GM12878 (cell line): Measurements from ENCODE around the gene EFNA4. TPM values are rescaled to one million over a fixed set of nuclear protein-coding genes. Genes with fewer than 3 reads are reported as not detected.

Experiments
- ATAC-seq: fragments of 200-7000 bp; cut with Tn5 transposase; 3 replicates; pipeline ENCODE4 v1.9.1; 2020; ENCODE audit warnings: mild to moderate bottlenecking, moderate library complexity
- BruUV-seq: library from RNA; stranded (reverse); fragments of 400-500 nt; replicated peaks from 2 replicates; lab custom pipeline; 2021; lab: Mats Ljungman, UMichigan
- CTCF ChIA-PET: fragments of 300-600 bp; sonication (Branson Sonifier 250); formaldehyde crosslinking; extraction: SDS; loops from one replicate; lab custom pipeline; 2021; ENCODE audit warnings: inconsistent platforms; lab: Yijun Ruan, JAX
- POLR2A ChIA-PET: fragments of 350-600 bp; formaldehyde crosslinking; extraction: SDS; loops from one replicate; lab custom pipeline; 2021; ENCODE audit warnings: inconsistent platforms; lab: Charles Lee
- RAD21 ChIA-PET: fragments of 300-600 bp; sonication (Branson Sonifier 250); formaldehyde crosslinking; loops from one replicate; lab custom pipeline; 2023; ENCODE audit warnings: antibody characterized with exemption; ENCODE audit not compliant: unreplicated experiment; lab: Charles Lee
- SMC1A ChIA-PET: fragments of 300-600 bp; sonication (Branson Sonifier 250); formaldehyde crosslinking; loops from one replicate; lab custom pipeline; 2023; ENCODE audit not compliant: unreplicated experiment, uncharacterized antibody; lab: Charles Lee
- DNase-seq: peaks from one replicate; pipeline ENCODE4 v3.0.0-alpha.2; 2011; ENCODE audit warnings: low read depth, low spot score
- FAIRE-seq: peaks from 3 replicates; lab custom pipeline; 2011; peaks lifted over from hg19 to GRCh38; lab: Jason Lieb, UNC
- H2AFZ ChIP-seq: 2 replicates; pipeline ENCODE4 v1.6.0; 2011; ENCODE audit warnings: low read depth, low read length, control low read depth; ENCODE audit not compliant: control insufficient read depth
- H3K27ac ChIP-seq: 2 replicates; pipeline ENCODE4 v1.5.1; 2011; ENCODE audit warnings: control low read depth; ENCODE audit not compliant: control insufficient read depth, insufficient read depth
- H3K27me3 ChIP-seq, 2 experiments: replicated peaks in 1 of 2; 2 replicates each; pipeline versions ENCODE4 v1.6.0 to v1.6.1; 2011; ENCODE audit warnings: low read length in 1 of 2; ENCODE audit not compliant: control insufficient read depth in 2 of 2, insufficient read depth in 2 of 2
- H3K36me3 ChIP-seq, 2 experiments: 2 replicates each; pipeline ENCODE4 v1.5.1; 2011; ENCODE audit warnings: low read length in 1 of 2; ENCODE audit not compliant: control insufficient read depth in 2 of 2, insufficient read depth in 2 of 2
- H3K4me1 ChIP-seq: 2 replicates; pipeline ENCODE4 v1.6.1; 2011; ENCODE audit warnings: mild to moderate bottlenecking, low read length, moderate library complexity, mixed read lengths; ENCODE audit not compliant: control insufficient read depth, insufficient read depth
- H3K4me2 ChIP-seq: 2 replicates; pipeline ENCODE4 v1.6.0; 2011; ENCODE audit warnings: control low read depth; ENCODE audit not compliant: control insufficient read depth, insufficient read depth
- H3K4me3 ChIP-seq: fragments of 200-600 bp; sonication (generic); 2 replicates; pipeline ENCODE4 v1.5.1; 2016
- H3K79me2 ChIP-seq: 2 replicates; pipeline ENCODE4 v1.6.0; 2011; ENCODE audit warnings: low read length; ENCODE audit not compliant: control insufficient read depth, insufficient read depth
- H3K9ac ChIP-seq: 2 replicates; pipeline ENCODE4 v1.8.0; 2011; ENCODE audit warnings: low read length, control low read depth, mixed read lengths; ENCODE audit not compliant: control insufficient read depth, insufficient read depth
- H3K9me3 ChIP-seq: replicated peaks from 3 replicates; pipeline ENCODE4 v1.5.1; 2011; ENCODE audit warnings: mild to moderate bottlenecking, low read length; ENCODE audit not compliant: control insufficient read depth, insufficient read depth
- H4K20me1 ChIP-seq: 2 replicates; pipeline ENCODE4 v1.6.0; 2011; ENCODE audit not compliant: control insufficient read depth, insufficient read depth
- BACH1 ChIP-seq: fragments of 450-650 bp; IDR thresholded peaks from 2 replicates; pipeline ENCODE4 v1.6.1; 2017; ENCODE audit warnings: mild to moderate bottlenecking, borderline replicate concordance
- CBX3 ChIP-seq: fragments of 200-600 bp; sonication (generic); IDR thresholded peaks from 2 replicates; pipeline ENCODE4 v1.6.1; 2016; ENCODE audit warnings: low read depth, borderline replicate concordance
- EZH2 ChIP-seq: IDR thresholded peaks from 2 replicates; pipeline ENCODE4 v1.6.1; 2012; ENCODE audit warnings: low read depth, mild to moderate bottlenecking, control low read depth, inconsistent platforms, low read length, borderline replicate concordance; ENCODE audit not compliant: control insufficient read depth
- GABPA ChIP-seq: IDR thresholded peaks from 2 replicates; pipeline ENCODE4 v1.6.1; 2014; ENCODE audit warnings: antibody characterized with exemption, low read depth, mild to moderate bottlenecking, inconsistent platforms
- NFIC ChIP-seq: IDR thresholded peaks from 2 replicates; pipeline ENCODE4 v1.6.1; 2012; ENCODE audit warnings: low read depth, mild to moderate bottlenecking, inconsistent platforms, low read length, moderate library complexity
- NFYA ChIP-seq: IDR thresholded peaks from 2 replicates; pipeline ENCODE4 v1.6.1; 2011; ENCODE audit warnings: low read depth, mild to moderate bottlenecking, low read length, improper control_type of control experiment, borderline replicate concordance
- RB1 ChIP-seq: fragments of 450-650 bp; formaldehyde crosslinking; IDR thresholded peaks from 2 replicates; pipeline ENCODE4 v1.6.1; 2017; ENCODE audit warnings: mild to moderate bottlenecking, borderline replicate concordance
- TARDBP ChIP-seq: IDR thresholded peaks from 2 replicates; pipeline ENCODE4 v1.6.1; 2016; ENCODE audit warnings: borderline replicate concordance
- ZNF622 ChIP-seq: fragments of 450-650 bp; IDR thresholded peaks from 2 replicates; pipeline ENCODE4 v1.6.1; 2017; ENCODE audit warnings: mild to moderate bottlenecking, inconsistent platforms
- WGBS: methylation state at CpG from one replicate; pipeline ENCODE4 v1.1.6; 2016; ENCODE audit warnings: low lambda C conversion rate; ENCODE audit not compliant: insufficient replicate concordance, insufficient coverage; ENCODE audit errors: missing lambda C conversion rate; 5-methylcytosine and 5-hydroxymethylcytosine counted together
- in situ Hi-C: fragments of 300-500 bp; cut with MboI; formaldehyde crosslinking; loops from 9 replicates; pipeline ENCODE4 v1.14.3; 2018; ENCODE audit warnings: mixed read lengths
- intact Hi-C: fragments of 100-400 bp; cut with micrococcal nuclease; formaldehyde crosslinking; loops from one replicate; pipeline ENCODE4 v1.14.2; 2022; ENCODE audit not compliant: unreplicated experiment
- polyA plus RNA-seq, 11 experiments: library from polyadenylated mRNA; depleted of rRNA in 4 of 11; unstranded in 6 of 11; stranded (reverse) in 5 of 11; fragments of >200 nt; fragmentation: Nextera tagmentation in 4 of 11; fragmentation: Illumina TruSeq in 1 of 11; extraction: Ambion mirVana in 4 of 11; extraction: Trizol in 1 of 11; gene quantifications; 1 replicate in 1 of 11; 2 replicates in 10 of 11; pipeline versions ENCODE4 v1.2.1 to v1.2.3, GENCODE V29; 2011 to 2016; ENCODE audit warnings: inconsistent platforms in 2 of 11, missing spikeins in 2 of 11, low read depth in 1 of 11
- total RNA-seq, 4 experiments: library from RNA; depleted of rRNA in 3 of 4; stranded (reverse); fragments of >200 nt in 3 of 4; fragmentation: Illumina TruSeq in 1 of 4; extraction: Trizol in 1 of 4; gene quantifications; 2 replicates each; pipeline versions ENCODE4 v1.2.1 to v1.2.3, GENCODE V29; 2013 to 2021
- TF ChIP-seq, protein P1 (sequence below): fragments of 450-650 bp; IDR thresholded peaks from 2 replicates; pipeline ENCODE4 v1.6.1; 2017; ENCODE audit warnings: low read depth, mild to moderate bottlenecking, moderate library complexity
- TF ChIP-seq, protein P2 (sequence below): fragments of 450-650 bp; formaldehyde crosslinking; IDR thresholded peaks from 2 replicates; pipeline ENCODE4 v1.4.0; 2022; ENCODE audit warnings: mild to moderate bottlenecking, moderate library complexity

The EFNA4 gene
- total and polyA plus RNA-seq, 10 of the 15 experiments (the other 5 are each of a cell fraction or from before 2014, with no cell fraction given): 0.52 to 14.1 (median 4.8) TPM

DNA sequence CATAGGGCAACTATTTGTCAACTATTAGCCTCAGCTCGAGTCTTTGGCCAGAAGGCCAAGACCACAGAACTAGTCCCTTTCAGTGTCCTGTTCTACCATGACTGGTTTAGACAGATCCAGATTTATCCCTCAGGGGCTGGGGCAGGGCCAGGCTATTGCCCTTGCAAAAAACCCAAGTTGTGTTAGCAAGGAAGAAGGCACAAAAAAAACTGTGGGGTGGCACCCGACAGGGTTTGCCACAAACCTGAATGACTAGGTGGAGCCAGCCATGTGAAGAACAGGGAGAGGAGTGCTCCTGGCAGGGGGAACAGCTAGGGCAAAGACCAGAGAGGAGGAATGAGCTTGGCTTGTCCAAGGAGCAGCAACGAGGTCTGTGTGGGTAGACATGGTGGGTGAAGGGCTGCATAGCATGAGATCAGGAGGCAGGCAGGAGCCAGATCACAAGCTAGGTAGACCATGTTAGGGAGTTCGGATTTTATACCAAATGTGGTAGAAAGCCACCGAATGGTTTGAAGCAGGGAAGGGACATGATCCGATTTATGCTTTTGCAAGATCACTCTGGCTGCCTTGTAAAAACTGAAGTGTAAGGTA, 25.6 kb upstream of the EFNA4 start:
- intact Hi-C loops (no loop called here), in situ Hi-C loops (no loop called here)
- 35% methylated on average over 6 of the region's 6 CpGs for WGBS
- Histone ChIP-seq H3K4me1 (no peaks in the 10 kb centered on the region), H4K20me1 (no peaks in the 10 kb centered on the region), H3K4me2 (no peak overlapping the region), H3K27ac (no peak overlapping the region), H3K79me2 (no peaks in the 10 kb centered on the region), H2AFZ (no peak overlapping the region), H3K9me3 (no peaks in the 10 kb centered on the region), H3K4me3 (no peak overlapping the region), H3K36me3 (no peaks in the 10 kb centered on the region), H3K9ac (no peak overlapping the region), H3K27me3 (peaks cover 5 to 8% of the 10 kb centered on the region in 2 experiments; a peak in 3 of 4 replicates)
- RAD21 ChIA-PET: interaction anchor here (0.9 kb wide), 1 partner anchor 10 kb away, joined by 3 read pairs; no protein-coding TSS in a partner anchor
- no peak for TF ChIP-seq RB1
- TF ChIP-seq, protein P1, sequence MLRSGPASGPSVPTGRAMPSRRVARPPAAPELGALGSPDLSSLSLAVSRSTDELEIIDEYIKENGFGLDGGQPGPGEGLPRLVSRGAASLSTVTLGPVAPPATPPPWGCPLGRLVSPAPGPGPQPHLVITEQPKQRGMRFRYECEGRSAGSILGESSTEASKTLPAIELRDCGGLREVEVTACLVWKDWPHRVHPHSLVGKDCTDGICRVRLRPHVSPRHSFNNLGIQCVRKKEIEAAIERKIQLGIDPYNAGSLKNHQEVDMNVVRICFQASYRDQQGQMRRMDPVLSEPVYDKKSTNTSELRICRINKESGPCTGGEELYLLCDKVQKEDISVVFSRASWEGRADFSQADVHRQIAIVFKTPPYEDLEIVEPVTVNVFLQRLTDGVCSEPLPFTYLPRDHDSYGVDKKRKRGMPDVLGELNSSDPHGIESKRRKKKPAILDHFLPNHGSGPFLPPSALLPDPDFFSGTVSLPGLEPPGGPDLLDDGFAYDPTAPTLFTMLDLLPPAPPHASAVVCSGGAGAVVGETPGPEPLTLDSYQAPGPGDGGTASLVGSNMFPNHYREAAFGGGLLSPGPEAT: no peak
- TF ChIP-seq BACH1: no peak
- no peak for TF ChIP-seq CBX3
- TF ChIP-seq GABPA: no peak
- TF ChIP-seq ZNF622: no peak
- no peak for TF ChIP-seq NFIC
- TF ChIP-seq NFYA: no peak
- TF ChIP-seq TARDBP: no peak
- TF ChIP-seq, protein P2, sequence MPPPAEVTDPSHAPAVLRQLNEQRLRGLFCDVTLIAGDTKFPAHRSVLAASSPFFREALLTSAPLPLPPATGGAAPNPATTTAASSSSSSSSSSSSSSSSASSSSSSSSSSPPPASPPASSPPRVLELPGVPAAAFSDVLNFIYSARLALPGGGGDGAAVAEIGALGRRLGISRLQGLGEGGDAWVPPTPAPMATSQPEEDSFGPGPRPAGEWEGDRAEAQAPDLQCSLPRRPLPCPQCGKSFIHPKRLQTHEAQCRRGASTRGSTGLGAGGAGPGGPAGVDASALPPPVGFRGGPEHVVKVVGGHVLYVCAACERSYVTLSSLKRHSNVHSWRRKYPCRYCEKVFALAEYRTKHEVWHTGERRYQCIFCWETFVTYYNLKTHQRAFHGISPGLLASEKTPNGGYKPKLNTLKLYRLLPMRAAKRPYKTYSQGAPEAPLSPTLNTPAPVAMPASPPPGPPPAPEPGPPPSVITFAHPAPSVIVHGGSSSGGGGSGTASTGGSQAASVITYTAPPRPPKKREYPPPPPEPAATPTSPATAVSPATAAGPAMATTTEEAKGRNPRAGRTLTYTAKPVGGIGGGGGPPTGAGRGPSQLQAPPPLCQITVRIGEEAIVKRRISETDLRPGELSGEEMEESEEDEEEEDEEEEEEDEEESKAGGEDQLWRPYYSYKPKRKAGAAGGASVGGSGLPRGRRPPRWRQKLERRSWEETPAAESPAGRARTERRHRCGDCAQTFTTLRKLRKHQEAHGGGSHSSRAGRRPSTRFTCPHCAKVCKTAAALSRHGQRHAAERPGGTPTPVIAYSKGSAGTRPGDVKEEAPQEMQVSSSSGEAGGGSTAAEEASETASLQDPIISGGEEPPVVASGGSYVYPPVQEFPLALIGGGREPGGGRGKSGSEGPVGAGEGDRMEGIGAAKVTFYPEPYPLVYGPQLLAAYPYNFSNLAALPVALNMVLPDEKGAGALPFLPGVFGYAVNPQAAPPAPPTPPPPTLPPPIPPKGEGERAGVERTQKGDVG: no peak
- TF ChIP-seq EZH2: no peak
- BruUV-seq: no TSS peak
- CTCF ChIA-PET: no interaction called here
- SMC1A ChIA-PET: interaction anchor here (1.3 kb wide), 1 partner anchor 47 kb away, joined by 3 read pairs; no protein-coding TSS in a partner anchor
- DNase-seq (no peak), FAIRE-seq (no peak), ATAC-seq (no peak)
- POLR2A ChIA-PET: no interaction called here
